Panc1 (cell line): ENCODE data around the gene BTBD19.

Experiments
- POLR2AphosphoS5 ChIP-seq: IDR thresholded peaks from 2 replicates; pipeline ENCODE4 v1.6.1; 2012; ENCODE audit warnings: mild to moderate bottlenecking, low read depth, low read length, moderate library complexity
- TCF7L2 ChIP-seq: IDR thresholded peaks from 2 replicates; pipeline ENCODE4 v1.6.1; 2011; ENCODE audit warnings: mild to moderate bottlenecking, low read depth, low read length, inconsistent platforms
- TF ChIP-seq, protein P1 (sequence below): fragments of 450-650 bp; IDR thresholded peaks from 2 replicates; pipeline ENCODE4 v1.5.1; 2017; ENCODE audit warnings: mild to moderate bottlenecking

DNA sequence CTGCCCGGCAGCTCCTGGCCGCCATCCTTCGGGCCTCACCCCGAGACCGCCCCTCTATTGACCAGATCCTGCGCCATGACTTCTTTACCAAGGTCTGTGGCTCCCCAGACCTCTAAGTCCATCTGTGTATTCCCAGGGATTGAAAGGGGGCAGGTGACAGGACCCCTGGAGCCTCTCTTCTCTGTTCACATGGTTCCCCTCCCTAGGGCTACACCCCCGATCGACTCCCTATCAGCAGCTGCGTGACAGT, 5.3 kb upstream of the BTBD19 start:
- TF ChIP-seq, protein P1, sequence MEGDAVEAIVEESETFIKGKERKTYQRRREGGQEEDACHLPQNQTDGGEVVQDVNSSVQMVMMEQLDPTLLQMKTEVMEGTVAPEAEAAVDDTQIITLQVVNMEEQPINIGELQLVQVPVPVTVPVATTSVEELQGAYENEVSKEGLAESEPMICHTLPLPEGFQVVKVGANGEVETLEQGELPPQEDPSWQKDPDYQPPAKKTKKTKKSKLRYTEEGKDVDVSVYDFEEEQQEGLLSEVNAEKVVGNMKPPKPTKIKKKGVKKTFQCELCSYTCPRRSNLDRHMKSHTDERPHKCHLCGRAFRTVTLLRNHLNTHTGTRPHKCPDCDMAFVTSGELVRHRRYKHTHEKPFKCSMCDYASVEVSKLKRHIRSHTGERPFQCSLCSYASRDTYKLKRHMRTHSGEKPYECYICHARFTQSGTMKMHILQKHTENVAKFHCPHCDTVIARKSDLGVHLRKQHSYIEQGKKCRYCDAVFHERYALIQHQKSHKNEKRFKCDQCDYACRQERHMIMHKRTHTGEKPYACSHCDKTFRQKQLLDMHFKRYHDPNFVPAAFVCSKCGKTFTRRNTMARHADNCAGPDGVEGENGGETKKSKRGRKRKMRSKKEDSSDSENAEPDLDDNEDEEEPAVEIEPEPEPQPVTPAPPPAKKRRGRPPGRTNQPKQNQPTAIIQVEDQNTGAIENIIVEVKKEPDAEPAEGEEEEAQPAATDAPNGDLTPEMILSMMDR = no peak
- TF ChIP-seq TCF7L2 (no peak), POLR2AphosphoS5 (no peak)
